Epithelial cell of proximal tubule (primary cell): ENCODE data around the gene SRD5A1. TPM values are rescaled to one million over a fixed set of nuclear protein-coding genes. Genes with fewer than 3 reads are reported as not detected.

Experiments
- DNase-seq: peaks from one replicate; pipeline ENCODE4 v3.0.0-alpha.2; 2011; ENCODE audit warnings: low read depth
- H3K4me3 ChIP-seq: 2 replicates; pipeline ENCODE4 v1.5.1; 2011; ENCODE audit warnings: low read depth, mild to moderate bottlenecking, low read length
- total RNA-seq: library from RNA; depleted of rRNA; stranded (reverse); fragments of >200 nt; gene quantifications from 2 replicates; pipeline ENCODE4 v1.2.3, GENCODE V29; 2015
- TF ChIP-seq, protein P1 (sequence below): conservative IDR thresholded peaks from 2 replicates; pipeline ENCODE4 v1.5.1; 2012; ENCODE audit warnings: low read depth, mild to moderate bottlenecking, low read length

The SRD5A1 gene
- total RNA-seq, 1 donor from 2014 or later: 21.4 TPM

DNA sequence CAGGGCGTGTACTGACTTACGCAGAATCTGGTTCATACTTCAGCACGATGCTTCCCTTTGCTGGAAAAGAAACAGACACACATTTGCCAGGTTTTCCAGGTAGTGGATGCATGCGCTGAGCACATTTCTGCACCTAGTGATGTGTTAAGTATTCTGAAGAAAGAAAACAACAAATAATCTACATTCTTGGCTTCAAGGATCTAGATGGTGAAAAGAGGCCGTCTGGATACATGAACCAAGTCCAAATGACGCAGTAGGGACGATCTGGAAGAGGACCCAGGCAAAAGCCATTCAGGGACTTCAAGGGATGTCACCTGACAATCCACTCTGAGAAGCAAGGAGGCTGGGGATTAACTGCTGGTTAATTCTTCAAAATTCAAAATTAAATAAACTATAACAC is 30.8 kb upstream of the SRD5A1 start:
- H3K4me3 ChIP-seq: no peak overlapping the region
- TF ChIP-seq, protein P1, sequence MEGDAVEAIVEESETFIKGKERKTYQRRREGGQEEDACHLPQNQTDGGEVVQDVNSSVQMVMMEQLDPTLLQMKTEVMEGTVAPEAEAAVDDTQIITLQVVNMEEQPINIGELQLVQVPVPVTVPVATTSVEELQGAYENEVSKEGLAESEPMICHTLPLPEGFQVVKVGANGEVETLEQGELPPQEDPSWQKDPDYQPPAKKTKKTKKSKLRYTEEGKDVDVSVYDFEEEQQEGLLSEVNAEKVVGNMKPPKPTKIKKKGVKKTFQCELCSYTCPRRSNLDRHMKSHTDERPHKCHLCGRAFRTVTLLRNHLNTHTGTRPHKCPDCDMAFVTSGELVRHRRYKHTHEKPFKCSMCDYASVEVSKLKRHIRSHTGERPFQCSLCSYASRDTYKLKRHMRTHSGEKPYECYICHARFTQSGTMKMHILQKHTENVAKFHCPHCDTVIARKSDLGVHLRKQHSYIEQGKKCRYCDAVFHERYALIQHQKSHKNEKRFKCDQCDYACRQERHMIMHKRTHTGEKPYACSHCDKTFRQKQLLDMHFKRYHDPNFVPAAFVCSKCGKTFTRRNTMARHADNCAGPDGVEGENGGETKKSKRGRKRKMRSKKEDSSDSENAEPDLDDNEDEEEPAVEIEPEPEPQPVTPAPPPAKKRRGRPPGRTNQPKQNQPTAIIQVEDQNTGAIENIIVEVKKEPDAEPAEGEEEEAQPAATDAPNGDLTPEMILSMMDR: no peak
- DNase-seq: no peak

DNA sequence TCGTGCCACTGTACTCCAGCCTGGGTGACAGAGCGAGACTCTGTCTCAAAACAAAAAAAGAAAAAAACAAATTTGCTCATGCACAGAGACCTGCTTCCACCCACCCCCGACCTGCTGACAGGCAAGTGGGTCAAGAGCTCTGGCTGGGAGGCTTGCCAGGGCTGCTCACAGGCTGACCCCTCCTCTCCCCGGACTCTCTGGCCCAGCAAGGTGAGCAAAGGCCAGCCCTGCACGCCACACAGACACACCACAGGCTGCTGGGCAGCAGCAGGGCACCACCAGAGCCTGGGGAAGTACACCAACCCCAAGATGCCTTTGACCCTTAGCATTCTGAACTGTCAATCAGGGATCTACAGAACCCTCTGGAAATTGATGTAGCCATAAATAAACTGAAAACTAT is 29.6 kb upstream of the SRD5A1 start:
- TF ChIP-seq, protein P1: no peak
- no peak for DNase-seq
- H3K4me3 ChIP-seq: no peak overlapping the region

DNA sequence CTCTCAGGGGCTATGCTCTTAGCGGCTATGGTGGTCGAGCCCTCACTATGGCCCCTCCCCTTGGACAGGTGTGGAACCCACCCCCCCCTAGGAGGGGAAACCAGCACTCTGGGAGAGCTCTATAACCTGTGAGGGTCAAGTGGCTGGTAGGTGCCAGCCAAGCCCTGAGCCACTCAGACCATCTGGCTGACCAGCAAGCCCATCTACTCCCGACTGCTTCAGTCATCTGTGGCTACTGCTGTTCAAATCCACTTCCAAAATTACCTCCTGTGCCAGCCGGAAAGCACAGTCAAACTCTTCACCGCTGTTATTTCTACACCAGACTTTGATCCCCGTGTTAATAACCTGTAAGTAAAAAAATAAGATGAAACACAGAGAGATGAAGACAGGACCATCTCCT is 28.9 kb upstream of the SRD5A1 start:
- H3K4me3 ChIP-seq: no peak overlapping the region
- TF ChIP-seq, protein P1: no peak
- DNase-seq: no peak

DNA sequence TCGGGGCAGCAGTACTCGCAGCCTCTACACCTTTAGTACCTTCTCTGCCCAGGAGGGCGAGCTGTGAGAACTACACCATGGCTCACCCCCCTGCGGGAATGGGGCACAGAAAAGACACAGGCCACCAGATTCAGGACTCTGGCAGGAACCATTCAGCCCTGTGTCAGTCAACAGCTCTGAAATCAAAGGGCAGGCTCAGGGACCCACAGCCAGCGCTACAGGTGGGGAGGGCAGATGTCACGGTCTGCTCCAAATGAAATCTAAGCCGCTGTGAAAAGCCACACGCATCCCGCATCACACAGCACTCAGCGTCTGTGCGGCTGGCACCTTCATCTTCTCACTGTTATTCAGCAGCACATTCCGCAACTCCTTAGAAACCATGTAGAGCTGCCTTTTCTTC is 28.3 kb upstream of the SRD5A1 start:
- DNase-seq: no peak
- TF ChIP-seq, protein P1: no peak
- no peak overlapping the region for H3K4me3 ChIP-seq

DNA sequence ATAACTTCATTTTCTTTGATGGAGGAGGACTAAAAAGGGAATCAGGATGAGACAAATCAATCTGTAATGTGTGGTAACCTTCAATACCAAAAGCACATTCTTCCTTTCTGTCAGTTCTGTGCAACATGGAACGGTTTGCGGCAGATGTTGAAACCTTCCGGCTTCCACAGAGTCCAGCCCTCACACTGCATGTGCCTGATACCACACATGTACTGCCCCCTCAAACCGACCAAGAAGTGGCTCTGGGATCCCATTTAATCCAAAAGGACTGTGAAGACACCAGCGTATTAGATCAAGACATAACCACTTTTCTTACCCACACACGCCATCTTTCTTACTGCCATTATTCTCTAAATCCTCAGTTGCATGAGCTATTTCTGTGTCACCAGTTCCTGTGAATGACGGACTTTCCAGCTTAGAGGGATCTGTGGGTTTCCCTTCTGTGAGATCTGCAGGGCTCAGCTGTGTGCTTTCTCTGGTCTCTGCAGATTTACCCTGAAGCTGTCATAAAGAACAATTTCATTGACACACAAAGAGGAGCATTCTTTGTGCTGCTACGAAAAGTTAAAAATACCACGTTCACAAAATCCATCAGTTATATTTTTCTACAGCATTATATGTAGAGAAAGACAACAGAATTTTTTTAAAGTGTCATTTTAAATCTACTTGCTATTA is 26.2 kb upstream of the SRD5A1 start:
- TF ChIP-seq, protein P1: no peak
- no peak overlapping the region for H3K4me3 ChIP-seq
- DNase-seq: no peak

DNA sequence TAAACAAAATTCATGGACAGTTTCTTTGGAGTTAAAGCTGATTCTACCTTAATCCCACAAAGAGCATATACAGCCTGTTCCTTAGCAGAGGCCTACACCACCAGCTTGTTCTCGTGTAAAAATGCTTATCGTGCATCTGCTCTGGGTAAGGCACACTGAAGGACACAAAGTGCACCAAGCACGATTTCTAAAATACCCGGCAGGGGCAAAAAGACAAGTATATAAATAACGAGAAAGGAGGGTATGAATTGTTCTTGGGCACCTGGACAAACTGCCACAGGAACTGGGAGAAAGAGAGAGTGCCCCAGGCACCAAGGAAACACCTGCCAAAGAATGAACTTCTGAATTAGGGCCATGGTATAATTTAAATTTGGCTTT is 25.7 kb upstream of the SRD5A1 start:
- H3K4me3 ChIP-seq: no peak overlapping the region
- TF ChIP-seq, protein P1: no peak
- DNase-seq: no peak

DNA sequence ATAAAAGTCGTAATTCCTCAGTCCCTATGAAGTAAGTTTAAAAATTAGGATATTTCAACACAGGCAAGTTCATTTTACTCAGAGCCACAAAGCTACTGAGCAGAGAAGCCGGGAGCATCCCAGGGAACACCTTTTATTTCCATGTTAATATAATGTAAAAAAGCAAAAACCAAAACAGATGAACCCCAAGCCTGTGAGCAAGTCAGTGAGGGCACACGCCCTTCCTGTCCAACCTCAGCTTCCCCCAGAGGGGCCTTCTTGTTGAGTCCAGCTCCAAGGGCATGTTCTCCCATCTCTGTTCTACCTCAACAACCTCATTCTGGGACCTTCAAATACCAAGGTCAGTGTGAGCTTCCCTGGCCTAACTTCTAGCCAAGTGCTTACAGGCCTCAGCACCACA is 25.2 kb upstream of the SRD5A1 start:
- TF ChIP-seq, protein P1: no peak
- no peak for DNase-seq
- no peak overlapping the region for H3K4me3 ChIP-seq
